ENCODE data around the gene KCNAB1. TPM values are rescaled to one million over a fixed set of nuclear protein-coding genes. Genes with fewer than 3 reads are reported as not detected.

The KCNAB1 gene
- total RNA-seq, 4 donors from 2014 or later: 10.9 to 17.1 (median 13.3) TPM

- TF ChIP-seq CTCF (IDR thresholded peaks at IDR 0.05; ENCODE audit: low read depth): no peak
Observed at GRCh38 chr3:156106721-156107373, 13.5 kb upstream of the KCNAB1 start.

GRCh38 chr3:156107504-156107903, 12.9 kb upstream of the KCNAB1 start:
- TF ChIP-seq CTCF (IDR thresholded peaks at IDR 0.05; ENCODE audit: low read depth): no peak

- no peak for TF ChIP-seq CTCF (IDR thresholded peaks at IDR 0.05; ENCODE audit: low read depth)
Observed at GRCh38 chr3:156108616-156109015, 11.8 kb upstream of the KCNAB1 start.

- no peak for TF ChIP-seq CTCF (IDR thresholded peaks at IDR 0.05; ENCODE audit: low read depth)
Observed at GRCh38 chr3:156109989-156110388, 10.4 kb upstream of the KCNAB1 start.

DNA sequence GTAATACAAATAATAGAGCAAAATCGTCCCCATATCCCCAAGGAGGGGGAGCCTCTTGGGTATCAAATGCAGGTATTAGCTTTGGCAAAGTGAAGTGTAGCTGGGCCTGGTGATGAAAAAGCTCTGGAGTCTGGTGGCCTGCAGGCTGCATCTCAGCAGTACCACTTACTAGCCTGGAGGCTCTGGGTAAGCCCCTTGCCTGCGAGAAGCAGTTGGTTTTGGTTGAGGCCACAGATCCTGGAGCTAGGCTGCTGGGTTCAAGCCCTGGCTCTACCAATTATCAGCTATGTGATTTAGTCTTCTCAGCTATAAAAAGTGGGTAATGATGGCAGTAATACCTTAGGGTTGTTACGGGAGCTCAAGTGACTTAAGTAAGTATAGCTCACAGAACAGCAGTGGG, 6.1 kb downstream of the KCNAB1 start:
- no peak for TF ChIP-seq CTCF (IDR thresholded peaks at IDR 0.05; ENCODE audit: low read depth)

GRCh38 chr3:156131241-156131640, 10.9 kb downstream of the KCNAB1 start:
- no peak for TF ChIP-seq CTCF (IDR thresholded peaks at IDR 0.05; ENCODE audit: low read depth)

DNA sequence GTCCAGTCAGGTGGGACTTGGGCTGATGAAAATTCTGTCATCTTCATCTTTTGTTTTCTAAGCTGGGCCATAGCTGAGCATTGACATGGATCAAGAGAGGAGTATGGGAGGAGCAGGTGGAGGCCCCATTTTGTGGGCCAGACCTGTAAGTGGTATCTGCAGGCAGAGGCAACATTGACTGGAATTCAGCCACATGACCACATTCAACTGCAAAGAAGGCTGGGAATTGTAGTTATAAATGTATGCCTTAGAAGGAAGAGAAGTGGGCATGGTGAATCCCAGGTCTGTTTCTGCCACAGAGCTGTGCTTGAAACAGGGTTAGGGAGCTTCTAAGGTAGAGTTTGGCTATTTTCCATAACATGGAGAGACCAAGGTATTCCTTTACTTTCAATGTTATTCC, 11.4 kb downstream of the KCNAB1 start:
- TF ChIP-seq CTCF (IDR thresholded peaks at IDR 0.05; ENCODE audit: low read depth): no peak

Measured in subcutaneous adipose tissue (tissue), 4 donors.